ENCODE data around the gene CNP. TPM values are rescaled to one million over a fixed set of nuclear protein-coding genes. Genes with fewer than 3 reads are reported as not detected.

Gene CNP
- total RNA-seq, 1 experiment from 2014 or later: 78.5 TPM

DNA sequence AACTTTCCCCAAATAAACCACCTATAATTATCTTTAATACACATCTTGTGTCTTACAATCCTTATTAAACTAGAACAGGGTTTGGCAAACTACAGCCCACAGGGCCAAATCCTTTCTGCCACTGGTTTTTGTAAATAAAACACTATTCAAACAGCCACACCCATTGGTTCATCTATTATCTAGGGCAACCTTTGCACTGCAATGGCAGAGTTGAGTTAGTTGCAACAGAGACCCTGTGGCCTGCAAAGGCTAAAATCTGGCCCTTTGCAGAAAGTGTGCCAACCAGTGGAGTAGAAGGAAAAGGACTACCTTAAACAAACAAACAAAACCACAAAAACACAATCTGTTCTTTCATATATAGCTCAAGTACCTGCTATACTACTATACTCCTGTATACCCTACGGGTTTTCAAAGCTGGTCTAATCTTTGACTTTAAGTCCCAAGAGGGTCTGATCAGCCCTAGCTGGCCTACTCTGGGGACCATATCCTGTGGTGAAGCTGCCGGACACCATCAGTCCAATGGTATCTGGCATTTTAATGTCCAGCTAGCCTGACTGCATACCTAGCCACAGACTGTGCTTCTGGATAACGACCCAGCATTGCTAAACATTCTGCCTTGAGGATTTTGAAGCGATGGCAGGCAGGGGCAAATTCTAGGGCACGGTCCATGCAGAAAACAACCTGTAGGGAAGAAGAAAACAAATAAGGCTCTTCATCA is 23.3 kb downstream of the CNP start:
- Histone ChIP-seq H2AK5ac (ENCODE audit: insufficient read length, low read length) (no peak overlapping the region), H3K23ac (ENCODE audit: insufficient read length, low read depth, low read length) (no peak overlapping the region), H3K4me1 (ENCODE audit: insufficient read depth, low read length) (no peaks in the 10 kb centered on the region), H3K4ac (ENCODE audit: low read depth, low read length) (no peak overlapping the region), H2BK12ac (ENCODE audit: insufficient read length, low read depth, low read length) (no peak overlapping the region), H2BK15ac (ENCODE audit: low read depth, low read length) (no peak overlapping the region), H3K79me1 (ENCODE audit: insufficient read depth, low read depth, low read length, poor library complexity, severe bottlenecking) (no peaks in the 10 kb centered on the region), H3K27me3 (ENCODE audit: insufficient read depth, low read length) (no peaks in the 10 kb centered on the region), H3K23me2 (ENCODE audit: insufficient read length, low read depth, low read length, poor library complexity, severe bottlenecking) (no peaks in the 10 kb centered on the region), H2BK5ac (ENCODE audit: insufficient read length, low read length) (no peak overlapping the region), H3K4me2 (ENCODE audit: insufficient read depth, insufficient read length, low read length) (no peak overlapping the region), H3K9ac (ENCODE audit: extremely low read depth, insufficient read length, low read length) (no peak overlapping the region), H4K91ac (ENCODE audit: insufficient read length, low read depth, low read length) (no peak overlapping the region), H4K20me1 (ENCODE audit: control insufficient read depth, insufficient read depth, insufficient read length) (no peaks in the 10 kb centered on the region), H3K9me3 (ENCODE audit: control insufficient read depth, low read depth, low read length) (no peaks in the 10 kb centered on the region), H3K14ac (ENCODE audit: insufficient read depth, low read length) (no peak overlapping the region), H2BK120ac (ENCODE audit: low read depth, low read length, poor library complexity, severe bottlenecking) (no peak overlapping the region), H3K18ac (ENCODE audit: insufficient read length, low read depth, low read length) (no peak overlapping the region), H2BK20ac (ENCODE audit: low read depth, low read length, poor library complexity, severe bottlenecking) (no peak overlapping the region), H3K56ac (ENCODE audit: insufficient read length, low read depth, low read length) (no peak overlapping the region), H3K79me2 (ENCODE audit: insufficient read depth, low read length) (no peaks in the 10 kb centered on the region), H4K8ac (replicated peaks; ENCODE audit: insufficient read length, low read depth, low read length) (no peak overlapping the region), H2AFZ (ENCODE audit: low read length) (no peak overlapping the region), H3T11ph (ENCODE audit: low read length) (no peak overlapping the region), H4K5ac (ENCODE audit: insufficient read length, low read depth, low read length) (no peak overlapping the region), H3K27ac (ENCODE audit: insufficient read length, low read depth, low read length) (no peak overlapping the region)
- H3K36me3 Mint-ChIP-seq (ENCODE audit: insufficient read depth in 1 of 3, low read depth in 3 of 3): peaks cover 55 to 95% (median 93%) of the 10 kb centered on the region in 3 experiments
- no peak overlapping the region for H3K4me3 Mint-ChIP-seq
- no peak for DNase-seq
- TF ChIP-seq, protein P1, sequence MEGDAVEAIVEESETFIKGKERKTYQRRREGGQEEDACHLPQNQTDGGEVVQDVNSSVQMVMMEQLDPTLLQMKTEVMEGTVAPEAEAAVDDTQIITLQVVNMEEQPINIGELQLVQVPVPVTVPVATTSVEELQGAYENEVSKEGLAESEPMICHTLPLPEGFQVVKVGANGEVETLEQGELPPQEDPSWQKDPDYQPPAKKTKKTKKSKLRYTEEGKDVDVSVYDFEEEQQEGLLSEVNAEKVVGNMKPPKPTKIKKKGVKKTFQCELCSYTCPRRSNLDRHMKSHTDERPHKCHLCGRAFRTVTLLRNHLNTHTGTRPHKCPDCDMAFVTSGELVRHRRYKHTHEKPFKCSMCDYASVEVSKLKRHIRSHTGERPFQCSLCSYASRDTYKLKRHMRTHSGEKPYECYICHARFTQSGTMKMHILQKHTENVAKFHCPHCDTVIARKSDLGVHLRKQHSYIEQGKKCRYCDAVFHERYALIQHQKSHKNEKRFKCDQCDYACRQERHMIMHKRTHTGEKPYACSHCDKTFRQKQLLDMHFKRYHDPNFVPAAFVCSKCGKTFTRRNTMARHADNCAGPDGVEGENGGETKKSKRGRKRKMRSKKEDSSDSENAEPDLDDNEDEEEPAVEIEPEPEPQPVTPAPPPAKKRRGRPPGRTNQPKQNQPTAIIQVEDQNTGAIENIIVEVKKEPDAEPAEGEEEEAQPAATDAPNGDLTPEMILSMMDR (conservative IDR thresholded peaks at IDR 0.05): no peak
- no peaks in the 10 kb centered on the region for H3K9me3 Mint-ChIP-seq
- WGBS (ENCODE audit: extremely low coverage, insufficient read length, low lambda C conversion rate): no CpG with 5 or more reads among the region's 5 CpGs
- H3K27me3 Mint-ChIP-seq (ENCODE audit: low read depth): no peaks in the 10 kb centered on the region
- no peak overlapping the region for H3K27ac Mint-ChIP-seq
- no peaks in the 10 kb centered on the region for H3K4me1 Mint-ChIP-seq
